SH-SY5Y (cell line): ENCODE results near the gene HS6ST3.

Source experiments
- GATA2 ChIP-seq: IDR thresholded peaks from 2 replicates; pipeline ENCODE4 v1.6.1; 2011; ENCODE audit warnings: mild to moderate bottlenecking, low read depth, low read length
- GATA3 ChIP-seq: IDR thresholded peaks from 2 replicates; pipeline ENCODE4 v1.6.1; 2011; ENCODE audit warnings: low read depth, mild to moderate bottlenecking, low read length, moderate library complexity

Gene HS6ST3

DNA sequence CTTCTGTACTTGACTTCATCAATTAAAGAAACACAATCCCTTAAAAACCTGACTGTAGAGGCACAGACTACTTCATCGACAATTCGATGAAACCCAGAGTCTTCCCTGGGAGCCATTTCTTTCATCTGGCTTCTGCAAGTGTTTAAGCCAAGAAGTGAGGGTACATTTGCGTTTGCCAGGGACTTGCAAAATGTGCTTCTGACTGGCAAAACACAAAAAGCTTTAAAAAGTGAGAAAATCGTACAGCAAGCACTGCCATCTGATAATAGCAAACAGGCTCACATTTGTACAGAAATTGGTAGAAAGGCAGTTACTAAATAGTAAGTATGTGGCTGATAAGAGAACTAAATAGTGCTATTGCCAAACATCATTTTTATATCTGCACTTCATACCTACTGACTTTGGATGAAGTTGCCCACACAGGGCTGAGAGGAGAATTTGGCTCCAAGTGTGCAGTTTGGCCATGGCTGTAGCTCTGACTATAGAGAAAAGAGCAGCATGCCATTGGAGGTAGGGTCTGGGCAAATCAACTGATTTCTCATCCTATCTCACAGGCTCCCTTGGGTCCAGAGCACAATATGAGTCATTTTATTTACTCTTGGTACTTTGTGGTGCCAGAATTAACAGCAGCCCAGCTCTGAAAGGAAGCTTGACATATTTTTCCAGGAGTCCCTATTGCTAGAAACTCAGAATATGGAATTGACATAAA, 546.2 kb downstream of the HS6ST3 start:
- TF ChIP-seq GATA3 (no peak), GATA2 (no peak)

DNA sequence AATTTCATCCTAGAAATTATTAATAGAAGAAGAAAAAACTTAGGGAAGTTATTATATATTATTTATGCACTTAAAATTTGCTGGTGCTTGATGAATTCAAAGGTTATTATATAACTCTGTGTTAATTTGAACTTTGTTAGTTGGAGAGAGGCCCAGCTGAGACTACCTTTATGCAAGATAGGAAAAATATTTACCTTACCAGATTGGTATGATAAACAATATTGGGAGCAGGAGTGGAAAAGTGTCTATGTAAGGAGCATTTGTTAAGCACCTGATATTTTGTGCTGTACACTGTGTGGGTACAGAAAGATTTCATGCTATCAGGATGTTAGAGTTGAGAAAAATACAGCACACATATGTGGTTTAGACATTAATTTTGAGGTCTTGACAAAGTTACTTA, 547.1 kb downstream of the HS6ST3 start:
- no peak for TF ChIP-seq GATA3
- TF ChIP-seq GATA2 = no peak

DNA sequence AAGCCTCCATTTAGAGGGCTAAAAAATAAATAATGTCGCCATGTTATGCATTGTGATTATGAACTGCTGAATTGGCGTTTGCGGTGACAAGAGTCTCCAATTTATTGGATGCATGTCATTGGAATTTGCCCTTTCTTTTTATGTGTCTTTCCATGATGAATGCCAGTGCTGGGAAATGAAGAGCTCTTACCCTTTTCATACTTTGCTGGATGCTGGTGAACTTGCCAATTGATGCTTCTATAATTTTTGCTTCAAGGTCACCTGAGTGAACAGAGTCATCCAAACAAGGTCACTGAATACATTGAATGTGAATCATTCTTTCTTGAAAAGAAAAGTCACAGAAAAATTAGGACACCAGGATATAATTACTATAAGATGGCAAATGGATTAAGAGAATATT, 556.2 kb downstream of the HS6ST3 start:
- TF ChIP-seq GATA3 (no peak), GATA2 (no peak)

- TF ChIP-seq GATA2 (no peak), GATA3 (no peak)
Observed at GRCh38 chr13:96646515-96647211, 556.8 kb downstream of the HS6ST3 start.

- TF ChIP-seq GATA3 (no peak), GATA2 (no peak)
Observed at GRCh38 chr13:96650301-96650886, 560.5 kb downstream of the HS6ST3 start.

DNA sequence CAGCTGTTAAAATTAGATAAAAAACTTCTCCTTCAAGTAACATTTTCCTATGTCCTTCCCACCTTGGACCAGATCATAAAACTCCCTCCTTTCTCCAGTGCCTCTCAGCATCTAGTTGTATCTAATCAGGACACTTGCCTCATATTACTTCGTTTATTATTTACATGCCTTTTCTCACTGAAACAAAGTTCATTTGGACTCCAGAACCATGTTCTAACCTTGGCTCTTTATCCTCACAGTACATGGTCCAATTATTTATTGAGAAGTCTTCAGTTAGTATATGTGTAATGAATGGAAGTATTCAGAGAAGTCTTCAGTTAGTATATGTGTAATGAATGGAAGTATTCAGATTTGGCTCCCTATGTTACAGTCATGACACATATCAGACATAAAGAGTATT, 561.7 kb downstream of the HS6ST3 start:
- TF ChIP-seq GATA2 (no peak), GATA3 (no peak)

- TF ChIP-seq GATA3 (no peak), GATA2 (no peak)
Observed at GRCh38 chr13:96652506-96652905, 562.6 kb downstream of the HS6ST3 start.

DNA sequence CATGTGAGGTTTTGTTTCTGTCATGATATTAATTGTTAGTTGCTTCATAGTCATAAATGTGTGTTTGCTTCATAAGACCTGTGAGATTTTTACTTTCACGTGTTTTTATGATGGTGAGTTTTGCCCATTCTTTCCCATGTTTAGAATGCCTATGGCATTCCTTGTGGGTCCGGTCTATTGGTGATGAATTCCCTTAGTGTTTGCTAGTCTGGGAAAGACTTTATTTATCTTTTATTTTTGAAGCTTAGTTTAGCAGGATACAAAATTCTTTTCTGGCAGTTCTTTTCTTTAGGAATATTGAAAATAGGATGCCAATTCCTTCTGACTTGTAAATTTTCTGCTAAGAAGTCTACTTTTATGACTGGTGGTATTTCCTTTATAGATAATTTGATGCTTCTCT, 571.7 kb downstream of the HS6ST3 start:
- TF ChIP-seq GATA3 (no peak), GATA2 (no peak)

GRCh38 chr13:96662036-96662435, 572.1 kb downstream of the HS6ST3 start:
- TF ChIP-seq GATA2 (no peak), GATA3 (no peak)

DNA sequence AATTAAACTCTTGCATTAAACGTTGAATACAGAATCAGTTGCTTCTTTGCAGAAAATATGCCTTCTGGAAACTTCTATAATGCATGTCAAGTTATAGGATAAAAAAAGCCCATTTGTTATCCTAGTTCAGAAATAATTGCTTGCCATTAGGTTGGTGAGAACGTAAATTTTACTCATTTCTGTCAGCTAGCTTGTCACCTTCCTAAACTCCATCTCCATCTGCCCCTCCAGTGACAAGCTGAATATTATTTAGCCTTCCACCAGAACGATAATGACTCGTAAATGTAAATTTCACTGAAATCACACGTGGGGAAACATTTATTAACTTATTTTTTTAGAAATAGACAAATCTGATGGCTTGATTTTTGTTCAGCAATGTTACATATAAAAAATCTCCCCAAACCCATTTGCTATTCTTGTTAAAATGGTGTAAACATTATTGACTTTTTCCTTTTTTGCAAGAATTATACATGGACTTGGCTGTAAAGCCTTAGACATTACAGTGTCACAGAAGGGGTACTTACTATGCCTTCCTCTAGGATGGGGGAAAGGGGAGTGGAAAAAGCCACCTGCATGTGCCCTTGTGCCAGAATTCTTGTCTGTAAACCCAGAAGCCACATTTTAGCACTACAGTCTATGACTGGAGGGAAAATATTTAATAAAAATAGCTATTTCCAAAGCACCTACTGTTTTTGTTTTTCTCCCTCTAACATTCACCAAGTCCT, 577.5 kb downstream of the HS6ST3 start:
- TF ChIP-seq GATA3 (no peak), GATA2 (no peak)

DNA sequence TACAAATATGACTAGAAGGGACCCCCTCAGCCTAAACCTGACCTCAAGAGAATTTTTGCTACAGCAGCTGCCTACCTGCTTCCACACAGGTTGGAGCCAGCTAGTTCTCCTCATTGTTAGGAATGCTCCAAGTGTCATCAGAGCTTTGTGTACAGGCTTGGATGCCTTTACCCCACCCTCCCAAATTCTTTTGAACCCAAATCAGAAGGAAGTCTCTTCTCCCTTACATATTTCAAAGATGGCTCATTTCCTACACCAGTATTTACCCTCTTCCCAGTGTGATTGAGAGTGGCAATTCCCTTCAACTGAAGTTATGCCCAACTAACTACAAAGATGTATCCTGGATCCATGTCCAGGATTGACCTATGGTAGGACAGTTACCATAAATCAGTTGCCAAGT, 581.2 kb downstream of the HS6ST3 start:
- no peak for TF ChIP-seq GATA2
- no peak for TF ChIP-seq GATA3

- TF ChIP-seq GATA3 (no peak), GATA2 (no peak)
Observed at GRCh38 chr13:96672016-96672415, 582.1 kb downstream of the HS6ST3 start.

DNA sequence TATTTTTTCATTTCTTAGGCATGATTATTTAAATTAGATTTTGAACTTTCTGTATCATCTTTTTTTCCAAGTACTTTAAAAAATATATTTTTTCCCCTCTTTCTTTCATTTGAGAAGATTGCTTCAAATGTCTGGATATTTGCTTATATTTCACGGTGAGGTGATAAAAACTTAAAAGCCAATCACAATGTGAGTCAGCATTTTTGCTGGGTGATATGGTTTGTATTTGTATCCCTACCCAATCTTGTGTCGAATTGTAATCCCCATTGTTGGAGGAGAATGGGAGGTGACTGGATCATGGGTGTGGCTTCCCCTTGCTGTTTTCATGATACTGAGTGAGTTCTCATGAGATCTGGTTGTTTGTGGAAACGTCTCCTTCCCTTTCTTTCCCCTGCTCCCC, 583.9 kb downstream of the HS6ST3 start:
- no peak for TF ChIP-seq GATA2
- TF ChIP-seq GATA3 = no peak

GRCh38 chr13:96677029-96677428, 587.1 kb downstream of the HS6ST3 start:
- TF ChIP-seq GATA2 = no peak
- TF ChIP-seq GATA3 = no peak

DNA sequence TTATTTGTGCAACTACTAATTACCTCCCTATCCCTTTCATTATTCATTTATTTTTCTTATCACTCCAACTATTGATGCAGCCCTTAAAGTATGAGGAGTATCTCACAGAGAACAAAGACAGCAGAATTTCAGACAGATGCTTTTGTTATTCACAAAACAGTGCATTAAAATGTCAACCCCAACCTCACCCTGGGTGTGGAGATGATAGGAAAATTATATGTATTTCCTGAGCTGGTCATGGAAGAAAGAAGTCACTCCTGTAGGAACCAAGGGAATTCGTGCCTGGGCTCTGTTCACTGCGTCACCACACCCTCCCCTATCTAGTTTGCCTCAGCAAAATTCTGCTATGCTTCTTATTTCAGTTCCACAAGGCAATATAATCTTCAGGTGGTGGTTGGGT, 588.9 kb downstream of the HS6ST3 start:
- TF ChIP-seq GATA2 (no peak), GATA3 (no peak)
